GM18861 (cell line): ENCODE measurements around the gene PTPN2.
"Not testable (repeated sequence)": the region's sequence is repeated elsewhere in the genome, so short reads cannot be mapped to it uniquely, and the experiment has no call there.

Experiments
- ATAC-seq: cut with Tn5 transposase; IDR thresholded peaks from one replicate; pipeline ENCODE4 v1.9.1; 2021; ENCODE audit not compliant: unreplicated experiment

PTPN2 gene

DNA sequence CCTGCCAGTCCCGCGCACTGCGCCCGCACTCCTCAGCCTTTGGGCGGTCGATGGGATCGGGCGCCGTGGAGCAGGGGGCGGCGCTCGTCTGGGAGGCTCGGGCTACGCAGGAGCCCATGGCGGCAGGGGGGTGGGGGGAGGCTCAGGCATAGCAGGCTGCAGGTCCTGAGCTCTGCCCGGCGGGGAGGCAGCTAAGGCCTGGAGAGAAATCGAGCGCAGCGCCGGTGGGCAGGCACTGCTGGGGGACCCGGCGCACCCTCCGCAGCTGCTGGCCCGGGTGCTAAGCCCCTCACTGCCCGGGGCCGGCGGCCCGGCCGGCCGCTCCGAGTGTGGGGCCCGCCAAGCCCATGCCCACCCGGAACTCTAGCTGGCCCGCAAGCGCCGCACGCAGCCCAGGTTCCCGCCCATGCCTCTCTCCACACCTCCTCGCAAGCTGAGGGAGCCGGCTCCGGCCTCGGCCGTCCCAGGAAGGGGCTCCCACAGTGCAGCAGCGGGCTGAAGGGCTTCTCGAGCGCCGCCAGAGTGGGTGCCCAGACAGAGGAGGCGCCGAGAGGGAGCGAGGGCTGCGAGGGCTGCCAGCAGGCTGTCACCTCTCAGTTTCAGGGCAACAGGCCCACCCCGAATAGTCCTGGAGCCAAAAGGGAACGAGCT lies 107.1 kb downstream of the PTPN2 start:
- ATAC-seq: no peak

DNA sequence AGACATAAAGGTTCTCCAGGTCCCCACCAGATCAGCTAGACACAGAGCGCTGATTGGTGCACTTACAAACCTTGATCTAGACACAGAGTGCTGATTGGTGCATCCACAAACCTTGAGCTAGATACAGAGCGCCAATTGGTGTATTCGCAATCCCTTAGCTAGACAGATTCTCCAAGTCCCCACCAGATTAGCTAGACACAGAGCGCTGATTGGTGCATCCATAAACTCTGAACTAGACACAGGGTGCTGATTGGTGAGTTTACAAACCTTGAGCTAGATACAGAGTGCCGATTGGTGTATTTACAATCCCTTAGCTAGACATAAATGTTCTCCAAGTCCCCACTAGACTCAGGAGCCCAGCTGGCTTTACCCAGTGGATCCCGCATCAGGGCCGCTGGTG lies 107.6 kb downstream of the PTPN2 start:
- ATAC-seq: not testable (repeated sequence)

DNA sequence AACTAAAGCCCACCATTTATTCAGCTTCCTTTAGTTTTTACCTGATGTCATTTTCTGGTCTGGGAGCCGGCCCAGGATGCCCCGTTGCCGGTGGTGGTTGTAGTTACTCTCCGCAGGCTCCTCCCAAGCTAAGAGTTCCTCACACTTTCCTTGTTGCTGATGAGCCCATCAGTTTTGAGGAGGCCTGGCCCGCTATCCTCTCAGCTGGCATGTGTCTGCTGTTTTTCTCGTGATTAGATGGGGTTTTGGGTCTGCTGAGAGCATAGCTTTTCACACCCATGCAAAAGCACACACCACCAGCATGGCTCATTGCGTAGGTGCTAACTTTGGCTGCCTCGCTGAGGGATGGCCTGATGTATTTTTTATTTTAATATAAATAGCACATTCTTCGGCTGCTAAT lies 109.1 kb downstream of the PTPN2 start:
- no peak for ATAC-seq

DNA sequence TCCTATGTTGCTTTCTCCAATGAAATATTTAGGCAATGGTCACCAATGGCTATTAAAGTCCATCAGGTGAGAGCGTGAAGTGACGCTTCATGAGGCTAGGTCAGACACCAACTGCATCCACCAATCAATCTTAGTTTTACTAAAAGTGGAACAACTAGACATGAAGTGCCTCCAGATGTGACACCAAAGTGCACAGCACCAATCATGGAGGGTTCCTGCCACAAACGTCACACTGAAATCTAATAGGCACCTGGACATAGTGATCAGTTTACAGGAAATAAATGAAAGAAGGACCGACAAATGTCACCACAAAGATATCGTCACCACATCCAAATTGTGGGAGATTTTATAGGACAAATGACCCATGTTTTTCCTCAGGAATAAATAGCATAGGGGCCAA lies 110.7 kb downstream of the PTPN2 start:
- ATAC-seq: no peak

DNA sequence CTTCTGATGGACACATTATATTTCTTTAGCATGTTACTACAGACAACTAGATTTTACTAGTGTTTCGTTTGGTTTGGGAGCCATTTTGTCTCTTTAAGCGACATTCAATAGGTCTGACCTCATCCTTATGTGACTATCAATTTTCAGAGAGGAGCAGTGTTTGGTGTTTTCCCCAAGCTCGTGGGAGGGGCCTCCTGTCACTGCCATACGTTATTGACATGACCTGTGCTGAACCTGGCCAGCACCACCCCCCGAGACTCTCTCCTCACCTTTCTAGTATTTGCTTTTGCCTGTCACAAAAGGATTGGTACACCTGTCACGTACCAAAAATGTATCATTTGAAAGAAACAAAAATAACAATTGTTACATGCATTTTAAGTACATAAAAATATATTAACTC lies 111.9 kb downstream of the PTPN2 start:
- no peak for ATAC-seq

DNA sequence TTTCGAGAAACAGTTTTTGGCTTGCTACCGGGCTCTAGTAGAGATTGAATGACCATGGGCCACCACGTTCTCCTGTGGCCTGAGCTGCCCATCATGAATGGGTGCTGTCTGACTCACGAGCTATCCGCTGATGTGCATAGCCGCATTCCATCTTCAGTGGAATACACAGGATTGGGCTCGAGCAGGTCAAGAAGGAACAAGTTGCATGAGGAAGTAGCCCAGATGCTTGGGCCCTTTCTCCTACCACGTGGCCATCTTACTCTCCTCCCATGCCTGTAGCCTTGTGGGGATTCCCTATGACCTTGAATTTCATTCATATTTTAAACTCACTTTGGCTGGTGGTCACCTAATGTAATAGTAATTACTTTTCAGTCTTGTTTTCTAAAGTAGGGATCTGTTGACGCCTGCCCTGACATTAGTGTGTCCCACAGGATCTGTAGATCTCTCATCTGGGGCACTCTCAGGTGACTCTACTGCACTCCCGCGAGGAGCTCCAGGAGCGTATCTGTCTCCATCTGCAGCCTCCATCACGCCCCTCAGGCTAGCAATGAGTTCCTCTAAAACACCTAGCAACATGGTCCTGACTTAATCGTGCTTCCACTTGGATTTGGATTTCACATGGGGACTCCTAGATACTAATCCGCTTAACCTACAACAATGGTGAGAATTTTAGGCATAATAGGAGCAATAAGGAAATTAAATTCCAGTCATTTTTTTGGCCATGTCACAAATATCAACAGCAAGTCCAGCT lies 113.4 kb downstream of the PTPN2 start:
- ATAC-seq: no peak

DNA sequence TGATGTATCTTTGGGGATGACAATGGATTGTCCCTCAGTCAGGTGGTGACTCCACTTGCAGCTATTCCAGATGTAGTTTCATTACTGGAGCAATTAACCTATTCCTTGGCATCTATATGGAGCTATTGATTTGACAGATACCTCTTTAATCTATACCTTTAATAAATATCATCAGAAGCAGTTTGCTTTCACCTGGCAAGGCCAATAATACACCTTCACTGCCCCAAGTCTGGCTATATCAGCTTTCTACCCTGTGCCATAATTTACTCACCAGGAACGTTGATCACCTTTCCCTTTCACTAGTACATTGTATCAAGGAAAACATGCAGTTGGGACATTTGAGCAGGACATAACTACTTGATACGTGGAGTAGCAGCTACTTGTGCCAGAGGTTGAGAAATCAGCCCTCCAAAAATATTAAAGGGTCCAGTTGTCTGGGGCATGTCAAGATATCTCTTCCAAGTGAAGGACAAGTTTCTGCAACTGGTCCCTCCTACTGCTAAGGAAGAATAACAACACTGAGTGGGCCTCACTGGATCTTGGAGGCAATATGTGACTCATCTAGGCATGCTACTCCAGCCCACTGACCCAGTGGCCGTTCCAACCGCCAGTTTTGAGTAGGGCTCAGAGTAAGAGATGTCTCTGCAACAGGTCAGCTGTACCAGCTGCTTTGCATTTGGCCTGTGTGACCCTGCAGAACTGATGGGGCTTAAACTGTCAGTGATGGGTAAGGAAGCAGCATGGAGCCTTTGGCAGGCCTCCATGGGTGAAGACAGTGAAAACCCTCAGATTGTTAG lies 114.2 kb downstream of the PTPN2 start:
- ATAC-seq: no peak

DNA sequence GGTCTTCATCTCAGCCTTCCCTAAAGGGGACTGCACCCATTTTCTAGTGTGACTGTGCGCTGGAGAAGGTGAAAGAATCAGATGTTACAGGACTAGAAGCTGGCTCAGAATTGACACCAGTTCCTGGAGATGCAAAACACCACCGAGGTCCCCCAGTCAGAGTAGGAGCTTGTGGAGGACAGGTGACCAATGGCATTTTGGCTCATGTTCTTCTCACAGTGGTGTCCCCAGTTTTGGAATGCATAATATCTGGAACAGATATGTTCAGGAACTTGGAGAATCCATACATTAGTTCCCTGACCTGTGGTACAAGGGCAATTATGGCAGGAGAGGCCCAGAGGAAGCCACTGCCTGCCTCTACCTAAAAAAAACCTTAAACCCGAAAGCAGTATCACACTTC lies 114.9 kb downstream of the PTPN2 start:
- no peak for ATAC-seq

DNA sequence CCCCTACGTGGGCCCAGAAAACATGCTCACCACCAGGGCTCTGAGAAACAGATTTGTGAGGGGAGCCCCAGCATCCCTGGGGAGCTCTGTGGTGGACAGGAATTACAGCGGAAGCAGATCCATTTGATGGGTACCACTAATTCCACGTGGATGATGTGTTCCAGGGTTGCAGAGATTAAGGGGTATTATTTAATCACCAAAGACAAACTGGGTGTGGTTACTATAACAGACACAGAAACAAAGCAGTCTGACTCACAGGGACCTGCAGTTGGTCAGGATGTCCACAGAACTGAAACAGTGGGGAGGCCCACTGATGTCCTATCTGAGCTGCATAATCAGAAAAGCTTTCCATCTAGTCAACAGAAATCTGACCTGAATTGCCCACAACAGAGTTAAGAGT lies 115.4 kb downstream of the PTPN2 start:
- ATAC-seq: no peak

DNA sequence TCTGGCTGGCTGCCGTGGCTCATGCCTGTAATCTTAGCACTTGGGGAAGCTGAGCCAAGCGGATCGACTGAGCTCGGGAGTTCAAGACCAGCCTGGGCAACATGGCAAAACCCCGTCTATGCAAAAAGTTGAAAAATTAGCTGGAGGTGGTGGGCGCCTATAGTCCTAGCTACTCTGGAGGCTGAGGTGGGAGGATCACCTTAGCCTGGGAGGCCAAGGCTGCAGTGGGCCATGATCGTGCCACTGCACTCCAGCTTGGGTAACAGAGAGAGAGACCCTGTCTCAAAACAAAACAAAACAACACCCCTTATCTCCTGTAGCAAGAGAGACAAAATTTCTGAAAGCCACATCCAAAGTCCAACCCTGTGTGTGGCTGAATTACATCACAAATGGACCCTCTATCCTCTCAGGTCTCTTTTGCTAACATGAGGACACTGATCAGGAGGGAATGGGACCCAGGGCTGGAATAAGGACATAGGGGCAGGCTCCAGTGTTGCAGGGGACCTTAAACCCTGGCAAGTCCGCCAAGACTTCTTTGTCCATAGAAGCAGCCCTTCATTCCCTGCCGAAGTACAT lies 116.4 kb downstream of the PTPN2 start:
- ATAC-seq: no peak

DNA sequence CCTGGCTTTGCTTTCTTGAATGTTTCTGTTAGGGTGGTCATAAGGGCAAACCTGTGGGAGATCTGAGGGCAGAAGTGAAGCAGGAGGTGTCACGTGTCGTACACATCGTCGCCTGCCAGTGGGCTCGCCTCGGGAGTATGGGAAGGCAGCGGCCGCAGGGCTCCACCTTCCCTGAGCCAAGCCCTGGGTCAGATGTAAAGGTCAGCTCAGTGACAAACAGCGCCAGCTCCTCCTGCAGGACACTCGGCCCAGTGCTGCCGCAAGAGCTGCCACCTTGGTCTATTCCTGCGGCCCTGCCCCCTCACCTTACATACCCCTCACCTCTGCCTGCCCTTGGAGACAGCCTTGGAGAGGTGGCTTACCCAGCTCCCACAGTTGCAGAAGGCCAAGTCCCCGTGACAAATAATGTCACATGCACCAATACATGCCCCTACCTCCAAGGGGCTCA lies 117.0 kb downstream of the PTPN2 start:
- ATAC-seq: no peak

DNA sequence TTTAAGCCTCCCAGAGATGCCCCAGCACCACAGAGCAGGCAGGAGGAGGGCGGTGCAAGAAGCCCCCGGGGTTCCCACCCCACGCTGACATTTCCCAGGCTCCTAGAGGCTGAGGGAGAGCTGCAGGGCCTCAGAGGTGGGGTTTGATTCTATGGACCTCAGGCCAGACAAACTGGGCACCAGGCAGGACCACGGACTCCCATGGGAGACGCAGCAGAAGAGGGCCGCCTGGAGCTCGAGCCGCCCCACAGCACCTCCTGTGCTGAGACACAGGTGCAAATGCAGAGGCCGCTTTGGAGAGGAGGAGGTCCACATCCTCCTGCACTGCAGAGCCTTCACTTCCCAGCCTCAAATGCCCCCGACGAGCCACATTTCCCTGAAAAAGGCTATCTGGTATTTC lies 118.5 kb downstream of the PTPN2 start:
- no peak for ATAC-seq

DNA sequence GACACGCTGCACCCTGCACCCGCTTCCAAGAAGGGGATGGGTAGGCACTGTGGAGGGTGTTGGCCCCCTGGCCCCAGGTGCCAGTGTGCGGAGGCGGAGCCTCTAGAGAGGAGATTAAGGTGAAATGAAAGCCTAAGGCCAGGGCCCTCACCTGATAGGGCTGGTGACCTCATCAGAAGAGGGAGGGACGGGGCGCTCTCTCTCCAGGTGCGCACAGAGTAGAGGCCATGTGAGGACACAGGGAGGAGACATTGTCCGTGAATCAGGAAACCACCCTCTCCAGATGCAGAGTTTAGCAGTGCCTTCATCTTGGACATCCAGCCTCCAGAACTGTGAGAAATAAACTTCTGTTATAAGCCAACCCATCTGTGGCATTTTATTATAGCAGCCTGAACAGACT lies 118.9 kb downstream of the PTPN2 start:
- no peak for ATAC-seq

DNA sequence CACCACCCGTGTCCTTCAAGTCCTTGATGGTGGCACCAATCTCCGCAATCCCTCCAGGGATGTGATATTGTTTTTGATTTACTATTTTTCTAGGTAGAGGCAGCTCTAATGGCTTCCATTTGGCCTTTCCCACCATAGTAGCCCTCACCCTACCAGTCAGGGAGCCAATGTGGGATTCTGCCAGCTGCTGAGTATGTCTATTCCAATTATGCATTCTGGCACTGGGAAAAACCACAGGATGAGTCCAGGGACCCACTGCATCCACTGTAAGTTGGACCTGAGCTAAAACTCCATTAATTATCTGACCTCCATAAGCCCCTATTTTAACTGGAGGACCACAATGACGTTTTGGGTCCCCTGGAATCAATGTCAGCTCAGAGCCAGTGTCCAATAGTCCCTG lies 125.5 kb downstream of the PTPN2 start:
- not testable (repeated sequence) for ATAC-seq

DNA sequence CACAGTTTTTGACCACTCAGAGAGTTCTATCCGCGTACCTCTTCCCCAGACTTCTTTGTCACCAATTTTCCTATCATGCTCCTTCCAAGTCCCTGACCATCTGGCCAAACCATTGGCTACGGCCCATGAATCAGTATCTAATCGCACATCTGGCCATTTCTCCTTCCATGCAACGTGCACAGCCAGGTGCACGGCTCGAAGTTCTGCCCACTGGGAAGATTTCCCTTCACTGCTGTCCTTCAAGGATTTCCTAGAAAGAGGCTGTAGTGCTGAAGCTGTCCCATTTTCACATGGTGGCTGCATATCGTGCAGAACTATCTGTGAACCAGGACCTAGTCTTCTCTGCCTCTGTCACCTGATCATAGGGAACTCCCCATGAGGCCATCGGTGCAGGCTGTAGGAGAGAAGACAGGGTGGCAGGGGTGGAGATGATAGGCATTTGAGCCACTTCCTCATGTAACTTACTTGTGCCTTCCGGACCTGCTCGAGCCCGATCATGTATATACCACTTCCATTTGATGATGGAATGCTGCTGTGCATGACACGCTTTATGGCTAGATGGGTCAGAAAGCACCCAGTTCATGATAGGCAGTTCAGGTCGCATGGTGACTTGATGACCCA lies 127.3 kb downstream of the PTPN2 start:
- not testable (repeated sequence) for ATAC-seq

DNA sequence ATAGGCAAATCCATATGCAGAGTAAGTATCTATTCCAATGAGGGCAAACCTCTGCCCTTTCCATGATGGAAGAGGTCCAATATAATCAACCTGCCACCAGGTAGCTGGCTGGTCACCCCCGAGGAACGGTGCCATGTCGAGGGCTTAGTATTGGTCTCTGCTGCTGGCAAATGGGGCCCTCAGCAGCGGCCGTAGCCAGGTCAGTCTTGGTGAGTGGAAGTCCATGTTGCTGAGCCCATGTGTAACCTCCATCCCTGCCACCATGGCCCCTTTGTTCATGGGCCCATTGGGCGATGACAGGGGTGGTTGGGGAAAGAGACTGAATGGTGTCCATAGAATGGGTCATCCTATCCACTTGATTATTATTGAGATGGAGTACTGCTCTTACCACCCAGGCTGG lies 128.4 kb downstream of the PTPN2 start:
- ATAC-seq: not testable (repeated sequence)

DNA sequence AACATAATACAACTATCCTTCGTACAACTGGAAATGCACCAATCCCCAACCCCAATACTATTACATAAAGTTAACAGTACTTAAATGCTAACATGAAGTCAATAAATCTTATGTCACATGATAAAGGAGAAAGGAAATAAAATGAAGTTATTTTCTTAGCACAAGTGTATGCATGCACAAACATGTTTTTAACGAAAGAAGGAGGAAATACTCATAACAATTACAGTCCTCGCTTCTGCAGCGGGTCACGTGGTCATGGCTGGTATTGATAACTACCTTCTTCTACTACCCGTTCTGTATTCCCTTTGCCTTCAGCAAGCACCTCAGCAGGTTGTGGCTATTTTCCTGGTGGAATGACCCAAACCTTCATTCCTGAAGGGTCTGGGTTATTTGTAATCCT lies 129.5 kb downstream of the PTPN2 start:
- no peak for ATAC-seq

DNA sequence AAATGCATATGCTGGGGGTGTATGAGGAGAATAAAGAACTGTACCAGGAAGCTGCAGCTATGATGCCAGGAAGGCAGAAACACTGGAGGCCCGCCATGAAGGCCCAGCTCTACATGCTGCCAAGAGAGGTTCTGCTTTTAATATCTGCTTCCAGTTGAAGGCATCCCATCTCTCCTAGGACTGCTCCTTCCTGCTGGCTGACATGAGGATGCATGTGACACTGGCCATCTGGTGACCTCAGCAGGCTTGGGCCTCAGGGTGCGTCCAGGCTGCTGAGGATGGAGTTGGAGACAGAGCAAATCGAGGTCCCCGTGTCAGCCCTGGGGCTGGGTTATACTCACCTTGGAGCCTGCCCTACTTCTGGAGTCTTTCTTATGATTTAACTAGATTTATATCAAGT lies 132.1 kb downstream of the PTPN2 start:
- no peak for ATAC-seq

DNA sequence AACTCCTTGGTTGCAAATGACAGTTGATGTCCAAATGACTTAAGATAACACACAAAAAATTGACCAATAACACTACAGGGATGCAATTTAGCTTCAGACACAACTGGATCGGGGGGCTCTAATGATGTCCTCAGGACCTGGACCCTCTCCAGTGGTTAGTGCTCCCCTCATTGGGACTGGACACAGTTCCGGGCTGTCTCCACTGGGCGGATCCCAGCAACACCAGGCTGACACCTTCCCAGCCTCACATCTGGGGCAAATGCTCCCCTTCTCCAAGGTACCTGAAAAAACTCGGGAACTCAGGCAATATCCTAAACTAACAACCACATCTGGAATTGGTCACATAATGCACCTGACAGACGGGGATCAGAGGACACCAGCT lies 132.5 kb downstream of the PTPN2 start:
- no peak for ATAC-seq

DNA sequence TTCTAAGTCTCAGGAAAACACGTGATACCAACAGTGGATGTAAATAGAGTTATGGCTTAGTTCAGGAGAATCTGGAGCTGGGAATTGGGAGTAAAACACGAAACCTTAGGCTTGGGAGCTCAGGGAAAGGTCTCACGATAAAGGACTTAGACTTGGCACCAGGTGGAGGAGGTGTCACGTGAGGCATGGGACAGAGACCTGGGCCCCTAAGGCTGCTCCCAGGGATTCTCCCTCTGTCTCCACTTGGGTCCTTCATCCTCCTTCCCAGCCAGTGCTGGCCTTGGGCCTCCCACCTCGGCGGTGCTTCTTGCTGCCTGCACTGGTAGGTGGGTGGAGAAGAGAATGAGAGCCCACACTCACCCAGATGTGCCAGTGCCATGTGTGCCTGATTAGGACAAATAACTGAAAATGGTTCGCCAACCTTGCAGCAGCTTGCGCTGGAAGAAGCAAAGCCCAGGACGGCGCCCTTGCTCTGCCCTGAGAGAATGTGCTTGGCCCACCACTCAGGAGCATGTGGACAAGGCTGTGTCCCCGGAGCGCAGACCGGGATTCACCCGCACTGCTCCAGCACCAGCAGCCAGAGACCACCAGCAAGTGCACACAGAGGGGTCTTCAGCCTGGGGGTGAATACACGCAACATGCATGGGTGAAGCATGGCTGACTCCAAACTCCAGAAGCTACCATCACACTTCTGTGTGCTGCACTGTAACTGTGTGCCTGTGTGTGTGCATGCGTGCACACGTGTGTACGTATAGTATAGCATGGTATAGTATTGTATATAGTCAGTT lies 133.1 kb downstream of the PTPN2 start:
- no peak for ATAC-seq
